DOHH2 (cell line): ENCODE data around the gene PYM1.

Source experiments
- H3F3A ChIP-seq: fragments of 200-600 bp; sonication (generic), shearing (Covaris generic); 2 replicates; pipeline ENCODE4 v1.6.0; 2016; ENCODE audit warnings: antibody characterized with exemption, mild to moderate bottlenecking; ENCODE audit not compliant: control insufficient read depth, insufficient read depth
- H3K27ac ChIP-seq: fragments of 200-600 bp; sonication (generic); 2 replicates; pipeline ENCODE4 v1.5.1; 2014; ENCODE audit warnings: low read depth, mild to moderate bottlenecking, low read length, moderate library complexity
- H3K27me3 ChIP-seq: fragments of 200-600 bp; sonication (generic); 2 replicates; pipeline ENCODE4 v1.6.1; 2014; ENCODE audit warnings: mild to moderate bottlenecking, low read length, mixed read lengths; ENCODE audit not compliant: control insufficient read depth
- H3K36me3 ChIP-seq: fragments of 200-600 bp; sonication (generic); 2 replicates; pipeline ENCODE4 v1.6.1; 2014; ENCODE audit warnings: mild to moderate bottlenecking, low read length, moderate library complexity, mixed read lengths; ENCODE audit not compliant: control insufficient read depth
- H3K4me1 ChIP-seq: fragments of 200-600 bp; sonication (generic); 2 replicates; pipeline ENCODE4 v1.6.1; 2014; ENCODE audit warnings: mild to moderate bottlenecking, low read length, mixed read lengths; ENCODE audit not compliant: control insufficient read depth
- H3K4me2 ChIP-seq: fragments of 200-600 bp; sonication (generic); 2 replicates; pipeline ENCODE4 v1.6.0; 2014; ENCODE audit warnings: mild to moderate bottlenecking, low read length, moderate library complexity
- H3K4me3 ChIP-seq: fragments of 200-600 bp; sonication (generic); 2 replicates; pipeline ENCODE4 v1.5.1; 2014; ENCODE audit warnings: mild to moderate bottlenecking, low read length, mixed read lengths
- H3K79me2 ChIP-seq: fragments of 200-600 bp; sonication (generic); 2 replicates; pipeline ENCODE4 v1.6.1; 2014; ENCODE audit warnings: mild to moderate bottlenecking, low read length, mixed read lengths; ENCODE audit not compliant: control insufficient read depth
- H3K9me2 ChIP-seq: fragments of 200-600 bp; sonication (generic); replicated peaks from 2 replicates; pipeline ENCODE4 v1.6.1; 2014; ENCODE audit warnings: mild to moderate bottlenecking, low read length, mixed read lengths; ENCODE audit not compliant: control insufficient read depth
- H3K9me3 ChIP-seq: fragments of 200-600 bp; sonication (generic); 2 replicates; pipeline ENCODE4 v1.6.1; 2014; ENCODE audit warnings: antibody characterized with exemption, low read length, mixed read lengths; ENCODE audit not compliant: control insufficient read depth, insufficient read depth
- H4K20me1 ChIP-seq: fragments of 200-600 bp; sonication (generic); 2 replicates; pipeline ENCODE4 v1.6.0; 2014; ENCODE audit warnings: low read depth, mild to moderate bottlenecking, antibody characterized with exemption, low read length, moderate library complexity; ENCODE audit not compliant: control insufficient read depth, insufficient read depth
- EZH2phosphoT487 ChIP-seq: fragments of 200-600 bp; sonication (generic); IDR thresholded peaks from 2 replicates; pipeline ENCODE4 v1.6.1; 2017; ENCODE audit warnings: borderline replicate concordance, mild to moderate bottlenecking, antibody characterized with exemption, low read length, moderate library complexity, mixed read lengths
- TF ChIP-seq, protein P1 (sequence below): fragments of 200-600 bp; sonication (generic); IDR thresholded peaks from one replicate; pipeline ENCODE4 v1.5.1; 2014; ENCODE audit warnings: antibody characterized with exemption, mild to moderate bottlenecking, low read depth, low read length; ENCODE audit not compliant: poor library complexity, severe bottlenecking

Gene PYM1

DNA sequence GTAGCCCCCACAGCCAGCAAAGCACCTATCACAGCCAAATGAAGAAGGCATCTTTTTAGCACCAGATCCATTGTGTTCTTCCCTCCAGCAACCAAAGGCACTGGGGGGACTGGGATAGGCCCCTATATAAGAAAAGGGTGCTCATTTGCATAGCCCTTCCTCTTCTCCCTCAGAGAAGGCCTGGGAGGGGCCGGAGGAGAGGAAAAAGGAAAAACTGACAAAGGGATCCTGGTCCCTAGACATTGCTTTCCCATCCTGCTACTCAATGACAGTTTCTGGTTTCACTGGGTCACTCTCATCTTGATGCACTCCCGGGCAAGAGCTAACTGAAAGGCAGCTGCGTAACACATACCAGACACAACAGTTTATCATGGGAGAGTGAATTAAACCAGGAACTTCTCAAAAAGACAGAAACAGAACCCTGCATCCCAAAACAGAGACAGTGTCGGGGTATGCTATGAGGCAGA, 38.3 kb upstream of the PYM1 start, which contains the start of gene PMEL:
TSS of gene PMEL (minus strand) at position 102 of the 467 bp plus-strand sequence. CDS start at position 71, 31 bp downstream.
- Histone ChIP-seq H3K4me2 (peak within 1 kb of the TSS; percentile 94), H3K36me3 (peaks cover 38% of the 10 kb centered on the region), H3K27ac (peak within 1 kb of the TSS; percentile 47), H3K4me1 (peaks cover 24% of the 10 kb centered on the region), H3K9me3 (no peaks in the 10 kb centered on the region), H4K20me1 (no peaks in the 10 kb centered on the region), H3K9me2 (no peaks in the 10 kb centered on the region), H3K79me2 (peaks cover 19% of the 10 kb centered on the region), H3F3A (no peaks in the 10 kb centered on the region), H3K27me3 (no peaks in the 10 kb centered on the region), H3K4me3 (peak within 1 kb of the TSS; percentile 90)
- TF ChIP-seq, protein P1, sequence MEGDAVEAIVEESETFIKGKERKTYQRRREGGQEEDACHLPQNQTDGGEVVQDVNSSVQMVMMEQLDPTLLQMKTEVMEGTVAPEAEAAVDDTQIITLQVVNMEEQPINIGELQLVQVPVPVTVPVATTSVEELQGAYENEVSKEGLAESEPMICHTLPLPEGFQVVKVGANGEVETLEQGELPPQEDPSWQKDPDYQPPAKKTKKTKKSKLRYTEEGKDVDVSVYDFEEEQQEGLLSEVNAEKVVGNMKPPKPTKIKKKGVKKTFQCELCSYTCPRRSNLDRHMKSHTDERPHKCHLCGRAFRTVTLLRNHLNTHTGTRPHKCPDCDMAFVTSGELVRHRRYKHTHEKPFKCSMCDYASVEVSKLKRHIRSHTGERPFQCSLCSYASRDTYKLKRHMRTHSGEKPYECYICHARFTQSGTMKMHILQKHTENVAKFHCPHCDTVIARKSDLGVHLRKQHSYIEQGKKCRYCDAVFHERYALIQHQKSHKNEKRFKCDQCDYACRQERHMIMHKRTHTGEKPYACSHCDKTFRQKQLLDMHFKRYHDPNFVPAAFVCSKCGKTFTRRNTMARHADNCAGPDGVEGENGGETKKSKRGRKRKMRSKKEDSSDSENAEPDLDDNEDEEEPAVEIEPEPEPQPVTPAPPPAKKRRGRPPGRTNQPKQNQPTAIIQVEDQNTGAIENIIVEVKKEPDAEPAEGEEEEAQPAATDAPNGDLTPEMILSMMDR, result no peak
- TF ChIP-seq EZH2phosphoT487, result no peak

DNA sequence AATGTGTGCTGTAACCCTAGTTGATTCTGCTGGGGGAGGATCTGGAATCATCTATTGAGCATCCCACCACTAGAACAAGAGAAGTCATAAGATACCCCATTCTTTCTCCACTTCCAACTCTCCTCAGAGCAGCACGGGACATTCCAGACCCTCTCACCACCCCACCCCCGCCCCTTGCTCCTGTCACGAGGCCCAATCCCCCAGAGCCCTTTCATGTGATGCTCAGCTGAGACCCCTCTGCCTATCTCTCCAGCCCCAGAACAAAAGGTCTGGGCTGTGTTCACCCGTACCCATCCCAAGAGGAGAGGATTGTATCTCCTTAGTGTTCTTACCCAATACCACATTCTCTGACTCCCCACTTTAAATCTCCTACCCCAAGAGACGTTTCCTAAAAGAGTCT, 37.5 kb upstream of the PYM1 start:
- no peaks in the 10 kb centered on the region for H4K20me1 ChIP-seq
- H3K4me1 ChIP-seq, result peaks cover 24% of the 10 kb centered on the region
- no peak overlapping the region for H3K27ac ChIP-seq
- no peaks in the 10 kb centered on the region for H3F3A ChIP-seq
- H3K27me3 ChIP-seq, result no peaks in the 10 kb centered on the region
- no peaks in the 10 kb centered on the region for H3K9me2 ChIP-seq
- peaks cover 19% of the 10 kb centered on the region for H3K79me2 ChIP-seq
- peak overlapping the region; percentile 94; the same call in 1 of the 2 replicates for H3K4me2 ChIP-seq
- H3K9me3 ChIP-seq, result no peaks in the 10 kb centered on the region
- TF ChIP-seq, protein P1, result no peak
- no peak for TF ChIP-seq EZH2phosphoT487
- H3K4me3 ChIP-seq, result no peak overlapping the region
- peaks cover 31% of the 10 kb centered on the region for H3K36me3 ChIP-seq

DNA sequence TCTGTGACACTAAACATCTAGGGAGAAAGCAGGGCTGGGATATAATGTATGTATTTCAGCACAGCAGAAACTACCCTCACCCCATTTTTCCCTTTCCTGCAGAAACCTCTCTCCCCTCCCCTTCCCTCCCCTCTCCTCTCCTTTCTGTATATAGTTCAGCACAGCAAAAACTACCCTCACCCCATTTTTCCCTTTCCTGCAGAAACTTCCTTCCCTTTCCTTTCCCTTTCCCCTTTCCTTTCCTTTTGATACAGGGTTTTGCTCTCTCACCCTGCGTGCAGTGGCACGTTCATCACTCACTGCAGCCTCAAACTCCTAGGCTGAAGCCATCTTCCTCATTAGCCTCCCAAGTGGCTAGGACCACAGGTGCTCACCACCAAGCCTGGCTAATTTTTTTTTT, 36.1 kb upstream of the PYM1 start:
- no peaks in the 10 kb centered on the region for H3F3A ChIP-seq

More for the DNA sequence above, 36.1 kb upstream of the PYM1 start:
- Histone ChIP-seq H3K4me2 (no peak overlapping the region), H3K36me3 (peaks cover 19% of the 10 kb centered on the region), H3K79me2 (peaks cover 19% of the 10 kb centered on the region), H3K27me3 (no peaks in the 10 kb centered on the region), H3K9me2 (no peaks in the 10 kb centered on the region), H3K4me1 (peaks cover 24% of the 10 kb centered on the region), H4K20me1 (no peaks in the 10 kb centered on the region), H3K9me3 (no peaks in the 10 kb centered on the region), H3K27ac (no peak overlapping the region), H3K4me3 (no peak overlapping the region)
- TF ChIP-seq, protein P1, result no peak
- TF ChIP-seq EZH2phosphoT487, result no peak
